NOMO-1 treated with dmso at 0.1 percent for 144 hours (cell line): Measurements from ENCODE around the gene CPLX1.

Experiments used
- DNase-seq: peaks from one replicate; lab custom pipeline; 2025; ENCODE audit not compliant: unreplicated experiment; lab: John Stamatoyannopoulos, UW

Gene CPLX1

GRCh38 chr4:793941-794621 is 31.8 kb downstream of the CPLX1 start:
- no peak for DNase-seq

GRCh38 chr4:793093-793861 is 32.7 kb downstream of the CPLX1 start:
- no peak for DNase-seq

- no peak for DNase-seq
These were observed 33.3 kb downstream of the CPLX1 start for GRCh38 chr4:792626-793092.

GRCh38 chr4:791898-792625 is 33.9 kb downstream of the CPLX1 start:
- no peak for DNase-seq

- DNase-seq = no peak
These were observed 34.6 kb downstream of the CPLX1 start for GRCh38 chr4:791252-791897.

- no peak for DNase-seq
These were observed 35.5 kb downstream of the CPLX1 start for GRCh38 chr4:790466-790820.

GRCh38 chr4:789571-790465 is 36.1 kb downstream of the CPLX1 start:
- no peak for DNase-seq

GRCh38 chr4:788636-789297 is 37.2 kb downstream of the CPLX1 start:
- DNase-seq = no peak

GRCh38 chr4:788006-788635 is 37.8 kb downstream of the CPLX1 start:
- no peak for DNase-seq

GRCh38 chr4:787561-787981 is 38.4 kb downstream of the CPLX1 start:
- DNase-seq = no peak

- DNase-seq = no peak
These were observed 39.0 kb downstream of the CPLX1 start for GRCh38 chr4:786861-787300.

- no peak for DNase-seq
These were observed 39.7 kb downstream of the CPLX1 start for GRCh38 chr4:786074-786741.

GRCh38 chr4:785332-786073 is 40.4 kb downstream of the CPLX1 start:
- no peak for DNase-seq

- DNase-seq = no peak
These were observed 41.3 kb downstream of the CPLX1 start for GRCh38 chr4:784401-785331.

GRCh38 chr4:781493-782216 is 44.3 kb downstream of the CPLX1 start:
- DNase-seq = peak; percentile 98

GRCh38 chr4:780716-781492 is 45.0 kb downstream of the CPLX1 start:
- no peak for DNase-seq
